Activated CD8-positive, alpha-beta memory T cell treated with anti-CD3 and anti-CD28 coated beads, Interleukin-2, amount 10 ng/mL, durations not matched to agents 7 days and 5 days (primary cell): Measurements from ENCODE around the gene KLHDC7B. TPM values are rescaled to one million over a fixed set of nuclear protein-coding genes. Genes with fewer than 3 reads are reported as not detected.
"Not testable (repeated sequence)": the region's sequence is repeated elsewhere in the genome, so short reads cannot be mapped to it uniquely, and the experiment has no call there.

Experiments
- ATAC-seq: fragments of 150-1000 bp; cut with Tn5 transposase; one replicate; pipeline ENCODE4 v1.10.0; 2021; ENCODE audit warnings: moderate library complexity
- CTCF ChIA-PET: fragments of 350-600 bp; sonication (Branson Sonifier 250); formaldehyde crosslinking; loops from one replicate; lab custom pipeline; 2021; ENCODE audit warnings: antibody characterized with exemption; lab: Charles Lee
- DNase-seq: peaks from one replicate; pipeline ENCODE4 v3.0.0-alpha.2; 2020
- H3K27ac Mint-ChIP-seq: one replicate; pipeline ENCODE4 v1.8.0; 2021; ENCODE audit warnings: mild to moderate bottlenecking, mixed read lengths
- H3K27me3 Mint-ChIP-seq: one replicate; pipeline ENCODE4 v1.8.0; 2021; ENCODE audit warnings: mixed read lengths
- H3K36me3 Mint-ChIP-seq: one replicate; pipeline ENCODE4 v1.8.0; 2021; ENCODE audit warnings: mild to moderate bottlenecking, mixed read lengths
- H3K4me1 Mint-ChIP-seq: one replicate; pipeline ENCODE4 v1.8.0; 2021; ENCODE audit warnings: mixed read lengths
- H3K4me3 Mint-ChIP-seq: one replicate; pipeline ENCODE4 v1.8.0; 2021; ENCODE audit warnings: mild to moderate bottlenecking, moderate library complexity, mixed read lengths
- H3K9me3 Mint-ChIP-seq: one replicate; pipeline ENCODE4 v1.8.0; 2022; ENCODE audit warnings: low read depth, mixed read lengths
- total RNA-seq, 2 experiments: library from RNA; stranded (reverse); gene quantifications; one replicate each; pipeline ENCODE4 v1.2.3, GENCODE V29; 2021

Gene KLHDC7B
- total RNA-seq, 2 experiments from 2014 or later: 10.2 to 12.0 TPM

DNA sequence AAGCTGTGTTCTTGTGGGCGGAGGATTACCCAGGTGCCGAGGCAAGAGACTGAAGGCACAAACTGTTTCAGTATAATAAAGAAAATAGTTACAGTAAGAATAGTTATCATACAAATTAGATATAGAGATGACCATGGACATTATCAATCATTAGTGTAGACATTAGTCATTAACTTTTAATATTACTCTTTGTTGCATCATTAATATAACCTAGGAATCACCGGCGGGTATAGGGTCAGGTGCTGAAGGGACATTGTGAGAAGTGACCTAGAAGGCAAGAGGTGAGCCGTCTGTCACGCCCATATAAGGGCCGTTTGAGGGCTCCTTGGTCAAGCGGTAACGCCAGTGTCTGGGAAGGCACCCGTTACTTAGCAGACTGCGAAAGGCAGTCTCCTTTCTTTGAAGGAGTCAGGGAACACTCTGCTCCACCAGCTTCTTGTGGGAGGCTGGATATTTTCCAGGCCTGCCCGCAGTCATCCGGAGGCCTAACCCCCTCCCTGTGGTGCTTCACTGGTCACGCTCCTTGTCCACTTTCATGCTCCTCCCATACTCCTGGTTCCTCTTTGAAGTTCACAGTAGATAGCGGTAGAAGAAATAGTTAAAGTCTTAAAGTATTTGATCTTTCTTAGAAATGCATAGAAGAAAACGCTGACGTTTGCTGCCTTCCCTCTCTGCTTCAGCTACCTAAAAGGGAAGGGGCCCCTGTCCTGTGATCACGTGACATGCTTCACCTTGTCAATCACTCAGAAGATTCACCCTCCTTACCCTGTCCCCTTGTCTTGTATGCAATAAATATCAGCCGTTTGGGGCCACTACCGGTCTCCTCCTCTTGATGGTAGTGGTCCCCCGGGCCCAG is 11.6 kb upstream of the KLHDC7B start:
- not testable (repeated sequence) for H3K27me3 Mint-ChIP-seq, H3K9me3 Mint-ChIP-seq, DNase-seq, ATAC-seq, H3K36me3 Mint-ChIP-seq
- H3K27ac Mint-ChIP-seq: peak overlapping the region; percentile 100
- CTCF ChIA-PET: interaction anchor here (1.1 to 3.3 kb wide), 4 partner anchors 11 to 87 kb away, joined by 3 to 21 read pairs (median 6); partner anchors contain the start of genes KLHDC7B and SYCE3
- peaks cover 45% of the 10 kb centered on the region for H3K4me1 Mint-ChIP-seq
- peak overlapping the region; percentile 27 for H3K4me3 Mint-ChIP-seq

GRCh38 chr22:50535113-50535512 is 10.6 kb upstream of the KLHDC7B start:
- peaks cover 52% of the 10 kb centered on the region for H3K4me1 Mint-ChIP-seq
- no peaks in the 10 kb centered on the region for H3K9me3 Mint-ChIP-seq
- no peak for ATAC-seq
- H3K27ac Mint-ChIP-seq: no peak overlapping the region
- CTCF ChIA-PET: interaction anchor here (1.1 to 2.7 kb wide), 3 partner anchors 9 to 28 kb away, joined by 3 to 8 read pairs (median 8); partner anchors contain the start of genes SCO2 and SYCE3
- H3K4me3 Mint-ChIP-seq: no peak overlapping the region
- peaks cover 11% of the 10 kb centered on the region for H3K36me3 Mint-ChIP-seq
- H3K27me3 Mint-ChIP-seq: no peaks in the 10 kb centered on the region
- DNase-seq: no peak

- Mint-ChIP-seq H3K27ac (peak overlapping the region; percentile 46), H3K4me1 (peaks cover 61% of the 10 kb centered on the region), H3K9me3 (no peaks in the 10 kb centered on the region), H3K4me3 (no peak overlapping the region), H3K36me3 (peaks cover 12% of the 10 kb centered on the region), H3K27me3 (no peaks in the 10 kb centered on the region)
- DNase-seq: no peak
- CTCF ChIA-PET: interaction anchor here (1.2 to 2.7 kb wide), 4 partner anchors 9 to 27 kb away, joined by 3 to 8 read pairs (median 6); partner anchors contain the start of genes KLHDC7B, SCO2 and SYCE3
- no peak for ATAC-seq
Measured at GRCh38 chr22:50536226-50536625, 9.5 kb upstream of the KLHDC7B start.

DNA sequence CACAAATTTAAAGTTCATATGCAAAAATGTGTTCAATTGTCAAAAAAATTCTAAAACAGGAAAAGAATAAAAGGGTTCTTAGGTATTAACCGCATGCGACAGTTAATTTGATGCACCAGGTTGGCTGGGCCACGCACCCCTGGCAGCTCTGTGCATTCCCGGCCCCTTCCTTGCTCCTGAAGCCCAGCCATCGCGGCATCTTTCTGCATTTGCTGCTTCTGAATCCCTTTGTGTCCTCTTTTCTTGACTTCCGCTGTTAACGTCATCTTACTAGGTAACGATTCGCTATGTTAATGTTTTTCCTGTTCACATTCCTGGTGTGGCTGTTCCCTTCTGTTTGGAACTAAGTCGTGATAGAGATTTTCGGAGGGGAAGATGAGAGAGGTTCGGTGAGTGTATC is 7.9 kb upstream of the KLHDC7B start:
- CTCF ChIA-PET: interaction anchor here (2.1 to 5.5 kb wide), 4 partner anchors 9 to 83 kb away, joined by 8 to 53 read pairs (median 31); partner anchors contain the start of genes SCO2, SYCE3 and TYMP
- H3K27me3 Mint-ChIP-seq: no peaks in the 10 kb centered on the region
- ATAC-seq (no peak), DNase-seq (no peak)
- peak overlapping the region; percentile 98 for H3K27ac Mint-ChIP-seq
- no peak overlapping the region for H3K4me3 Mint-ChIP-seq
- peaks cover 74% of the 10 kb centered on the region for H3K4me1 Mint-ChIP-seq
- H3K9me3 Mint-ChIP-seq: no peaks in the 10 kb centered on the region
- peaks cover 18% of the 10 kb centered on the region for H3K36me3 Mint-ChIP-seq

- ATAC-seq: no peak
- no peaks in the 10 kb centered on the region for H3K9me3 Mint-ChIP-seq
Measured at GRCh38 chr22:50540381-50540780, 5.3 kb upstream of the KLHDC7B start.

GRCh38 chr22:50541667-50542026 is 4.1 kb upstream of the KLHDC7B start:
- CTCF ChIA-PET: interaction anchor here (1.4 to 5.5 kb wide), 4 partner anchors 12 to 79 kb away, joined by 4 to 53 read pairs (median 19); partner anchors contain the start of genes SCO2, SYCE3 and TYMP
- Mint-ChIP-seq H3K4me1 (peaks cover 74% of the 10 kb centered on the region), H3K27ac (peak overlapping the region; percentile 98), H3K36me3 (peaks cover 15% of the 10 kb centered on the region)
- not testable (repeated sequence) for H3K9me3 Mint-ChIP-seq, H3K4me3 Mint-ChIP-seq, H3K27me3 Mint-ChIP-seq
- ATAC-seq (peak; percentile 13), DNase-seq (peak; percentile 76)

More at GRCh38 chr22:50540381-50540780, 5.3 kb upstream of the KLHDC7B start:
- Mint-ChIP-seq H3K4me3 (no peak overlapping the region), H3K27ac (peak overlapping the region; percentile 98), H3K36me3 (peaks cover 18% of the 10 kb centered on the region), H3K4me1 (peaks cover 68% of the 10 kb centered on the region), H3K27me3 (no peaks in the 10 kb centered on the region)
- CTCF ChIA-PET: interaction anchor here (0.8 to 5.5 kb wide), 7 partner anchors 8 to 81 kb away, joined by 3 to 53 read pairs (median 18); partner anchors contain the start of genes SCO2, SYCE3 and TYMP
- no peak for DNase-seq

GRCh38 chr22:50542416-50542927 is 3.2 kb upstream of the KLHDC7B start:
- peaks cover 15% of the 10 kb centered on the region for H3K36me3 Mint-ChIP-seq
- ATAC-seq (no peak), DNase-seq (peak; percentile 66)
- H3K27me3 Mint-ChIP-seq: no peaks in the 10 kb centered on the region
- CTCF ChIA-PET: interaction anchor here (1.7 to 5.5 kb wide), 3 partner anchors 13 to 17 kb away, joined by 4 to 53 read pairs (median 6); partner anchors contain the start of genes SCO2 and TYMP
- H3K9me3 Mint-ChIP-seq: no peaks in the 10 kb centered on the region
- peak overlapping the region; percentile 98 for H3K27ac Mint-ChIP-seq
- peaks cover 73% of the 10 kb centered on the region for H3K4me1 Mint-ChIP-seq
- H3K4me3 Mint-ChIP-seq: no peak overlapping the region

DNA sequence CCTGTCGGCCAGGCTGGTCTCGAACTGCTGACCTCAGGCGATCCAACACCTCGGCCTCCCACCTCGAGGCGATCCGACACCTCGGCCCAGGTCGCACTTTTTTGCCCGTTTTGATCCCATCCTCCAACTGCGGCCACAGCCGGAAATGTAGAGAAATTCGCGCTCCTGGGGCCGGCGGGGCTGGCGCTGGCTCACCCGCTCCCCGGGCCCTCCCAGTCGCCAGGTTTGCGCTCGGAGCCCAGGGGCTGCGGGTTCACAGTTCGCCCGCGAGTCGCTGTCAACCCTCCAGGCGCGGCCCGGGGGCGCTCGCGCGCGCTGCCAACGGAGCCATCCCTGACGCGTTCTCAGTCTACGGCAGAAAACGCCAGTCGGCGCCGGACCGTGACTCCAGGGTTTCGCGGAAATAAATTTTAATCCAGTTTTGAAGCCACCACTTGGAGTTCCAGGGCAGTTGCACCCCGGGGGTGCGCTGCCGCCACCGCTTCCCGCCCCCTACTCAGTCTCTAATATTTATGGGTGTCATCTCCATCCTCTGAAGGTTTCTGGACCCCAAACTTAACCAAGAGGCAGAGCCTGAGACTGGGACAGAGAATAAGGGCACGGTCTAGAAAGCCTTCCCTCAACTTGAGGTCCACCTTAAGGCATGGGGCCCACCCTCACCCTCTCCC is 1.5 kb upstream of the KLHDC7B start:
- H3K27ac Mint-ChIP-seq: peak overlapping the region; percentile 92
- ATAC-seq: peak; percentile 51

GRCh38 chr22:50544746-50545253 is 899 bp upstream of the KLHDC7B start:
- ATAC-seq (no peak), DNase-seq (peak; percentile 74)
- Mint-ChIP-seq H3K4me3 (peak overlapping the region; percentile 49), H3K9me3 (no peaks in the 10 kb centered on the region), H3K27ac (peak overlapping the region; percentile 92), H3K27me3 (no peaks in the 10 kb centered on the region), H3K36me3 (peaks cover 7% of the 10 kb centered on the region), H3K4me1 (peaks cover 64% of the 10 kb centered on the region)
- CTCF ChIA-PET: interaction anchor here (0.7 to 2.5 kb wide), 7 partner anchors 9 to 77 kb away, joined by 3 to 22 read pairs (median 12); partner anchors contain the start of genes SCO2, SYCE3 and TYMP

More for the DNA sequence above, 1.5 kb upstream of the KLHDC7B start:
- Mint-ChIP-seq H3K4me3 (peak overlapping the region; percentile 49), H3K9me3 (no peaks in the 10 kb centered on the region), H3K27me3 (no peaks in the 10 kb centered on the region), H3K36me3 (peaks cover 7% of the 10 kb centered on the region), H3K4me1 (peaks cover 65% of the 10 kb centered on the region)
- peak; percentile 93 for DNase-seq
- CTCF ChIA-PET: interaction anchor here (1.6 to 2.5 kb wide), 6 partner anchors 12 to 77 kb away, joined by 6 to 22 read pairs (median 16); partner anchors contain the start of genes SCO2, SYCE3 and TYMP

DNA sequence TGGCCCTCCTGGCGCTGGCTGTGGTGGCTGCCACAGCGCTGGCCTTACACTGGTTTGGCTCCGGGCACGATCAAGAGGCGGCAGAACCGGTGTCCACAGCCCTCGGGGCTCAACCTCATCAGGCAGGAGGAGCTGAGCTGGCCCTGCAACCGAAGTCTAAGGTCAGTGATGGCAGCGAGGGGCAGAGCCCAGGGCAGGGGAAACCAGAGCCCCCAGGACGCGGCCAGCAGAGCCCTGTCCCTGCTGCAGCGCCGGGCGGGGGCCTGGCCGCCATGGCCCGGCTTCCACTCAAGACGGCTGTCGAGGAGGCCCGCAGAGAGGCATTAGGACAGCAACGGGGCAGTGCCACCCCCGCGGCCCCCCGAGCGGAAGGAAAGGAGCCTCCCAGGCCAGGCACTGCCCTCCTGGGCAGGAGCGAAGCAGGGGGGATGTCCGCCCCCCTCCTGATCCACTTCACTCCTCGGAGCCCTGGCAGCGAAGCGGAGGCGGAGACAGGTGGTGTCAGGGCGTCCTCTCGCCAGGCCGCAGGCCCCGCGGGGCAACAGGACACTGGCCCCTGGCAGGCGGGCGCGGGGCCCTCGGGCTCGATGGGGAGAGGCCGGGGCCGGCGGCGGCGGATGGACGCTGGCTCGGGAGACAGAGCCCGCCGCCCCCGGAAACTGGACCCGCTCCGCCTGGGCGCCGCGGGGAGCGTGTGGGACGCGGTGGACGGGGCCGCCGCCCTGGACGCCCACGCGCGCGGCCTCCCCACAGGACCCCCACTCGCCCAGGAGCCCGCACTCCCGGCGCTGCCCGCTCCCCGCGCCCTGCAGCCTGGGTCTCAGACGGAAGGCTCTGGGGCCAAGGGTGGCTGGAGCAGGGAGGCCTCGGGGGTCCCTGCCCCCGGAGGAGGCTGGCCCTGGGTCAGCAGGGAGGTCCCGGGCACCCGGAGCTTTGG is 895 bp downstream of the KLHDC7B start:
- H3K27ac Mint-ChIP-seq: peak overlapping the region; percentile 92
- H3K27me3 Mint-ChIP-seq: no peaks in the 10 kb centered on the region
- peak overlapping the region; percentile 32 for H3K4me3 Mint-ChIP-seq
- peaks cover 4% of the 10 kb centered on the region for H3K36me3 Mint-ChIP-seq
- no peaks in the 10 kb centered on the region for H3K9me3 Mint-ChIP-seq
- DNase-seq (no peak), ATAC-seq (no peak)
- CTCF ChIA-PET: interaction anchor here (0.8 to 8.5 kb wide), 12 partner anchors 7 to 94 kb away, joined by 3 to 75 read pairs (median 18); partner anchors contain the start of genes NCAPH2, SCO2, SYCE3 and TYMP
- H3K4me1 Mint-ChIP-seq: peaks cover 58% of the 10 kb centered on the region

- Mint-ChIP-seq H3K27ac (peak overlapping the region; percentile 80), H3K4me3 (peak overlapping the region; percentile 54), H3K36me3 (peaks cover 3% of the 10 kb centered on the region), H3K9me3 (no peaks in the 10 kb centered on the region), H3K27me3 (no peaks in the 10 kb centered on the region), H3K4me1 (peaks cover 50% of the 10 kb centered on the region)
- no peak for ATAC-seq
- CTCF ChIA-PET: interaction anchor here (0.9 to 8.5 kb wide), 13 partner anchors 8 to 297 kb away, joined by 3 to 75 read pairs (median 8); partner anchors contain the start of genes HDAC10, NCAPH2, SCO2 and SYCE3
- no peak for DNase-seq
Measured at GRCh38 chr22:50547263-50547985, 1.7 kb downstream of the KLHDC7B start.
